ENCODE measurements around the gene ARPC5.
"Not testable (repeated sequence)": the region's sequence is repeated elsewhere in the genome, so short reads cannot be mapped to it uniquely, and the experiment has no call there.

The ARPC5 gene

GRCh38 chr1:183635606-183636333 lies at the start of gene ARPC5:
Gene ARPC5 (minus strand): TSS chr1:183635783. CDS start chr1:183635659, 124 bp downstream.
- Histone ChIP-seq H3K36me3 (ENCODE audit: insufficient read depth, low read length) (peaks cover 3% of the 10 kb centered on the region), H2AFZ (ENCODE audit: low read depth, low read length) (peak within 1 kb of the TSS; percentile 84), H3K4me1 (ENCODE audit: insufficient read depth, low read length) (peaks cover 45% of the 10 kb centered on the region), H3K9me3 (ENCODE audit: low read length) (no peaks in the 10 kb centered on the region), H3K4me3 (ENCODE audit: low read length) (peak within 1 kb of the TSS; percentile 74), H3K27me3 (ENCODE audit: insufficient read depth, low read length) (no peaks in the 10 kb centered on the region)

GRCh38 chr1:183685112-183685713 lies 49.6 kb upstream of the ARPC5 start:
- Histone ChIP-seq H3K4me1 (ENCODE audit: insufficient read depth, low read length) (peaks cover 5% of the 10 kb centered on the region), H3K36me3 (ENCODE audit: insufficient read depth, low read length) (no peaks in the 10 kb centered on the region), H3K4me3 (ENCODE audit: low read length) (no peak overlapping the region), H3K9me3 (ENCODE audit: low read length) (no peaks in the 10 kb centered on the region), H2AFZ (ENCODE audit: low read depth, low read length) (no peak overlapping the region), H3K27me3 (ENCODE audit: insufficient read depth, low read length) (no peaks in the 10 kb centered on the region)

- peaks cover 13% of the 10 kb centered on the region for H3K4me1 ChIP-seq (ENCODE audit: insufficient read depth, low read length)
- H3K36me3 ChIP-seq (ENCODE audit: insufficient read depth, low read length); H3K9me3 ChIP-seq (ENCODE audit: low read length); H3K27me3 ChIP-seq (ENCODE audit: insufficient read depth, low read length); H3K4me3 ChIP-seq (ENCODE audit: low read length); H2AFZ ChIP-seq (ENCODE audit: low read depth, low read length): not testable (repeated sequence)
Observed at GRCh38 chr1:183679363-183679762, 43.8 kb upstream of the ARPC5 start.

GRCh38 chr1:183678819-183679218 lies 43.2 kb upstream of the ARPC5 start:
- Histone ChIP-seq H3K27me3 (ENCODE audit: insufficient read depth, low read length) (no peaks in the 10 kb centered on the region), H3K4me3 (ENCODE audit: low read length) (no peak overlapping the region), H2AFZ (ENCODE audit: low read depth, low read length) (no peak overlapping the region), H3K4me1 (ENCODE audit: insufficient read depth, low read length) (peaks cover 15% of the 10 kb centered on the region), H3K9me3 (ENCODE audit: low read length) (no peaks in the 10 kb centered on the region), H3K36me3 (ENCODE audit: insufficient read depth, low read length) (no peaks in the 10 kb centered on the region)

- Histone ChIP-seq H3K27me3 (ENCODE audit: insufficient read depth, low read length) (no peaks in the 10 kb centered on the region), H3K4me1 (ENCODE audit: insufficient read depth, low read length) (peaks cover 16% of the 10 kb centered on the region), H2AFZ (ENCODE audit: low read depth, low read length) (no peak overlapping the region), H3K4me3 (ENCODE audit: low read length) (no peak overlapping the region), H3K9me3 (ENCODE audit: low read length) (no peaks in the 10 kb centered on the region), H3K36me3 (ENCODE audit: insufficient read depth, low read length) (no peaks in the 10 kb centered on the region)
Observed at GRCh38 chr1:183676586-183677189, 41.1 kb upstream of the ARPC5 start.

GRCh38 chr1:183675883-183676585 lies 40.5 kb upstream of the ARPC5 start:
- H3K27me3 ChIP-seq (ENCODE audit: insufficient read depth, low read length) = no peaks in the 10 kb centered on the region
- no peaks in the 10 kb centered on the region for H3K9me3 ChIP-seq (ENCODE audit: low read length)
- H3K4me3 ChIP-seq (ENCODE audit: low read length) = no peak overlapping the region
- no peaks in the 10 kb centered on the region for H3K36me3 ChIP-seq (ENCODE audit: insufficient read depth, low read length)
- H2AFZ ChIP-seq (ENCODE audit: low read depth, low read length) = no peak overlapping the region
- peaks cover 16% of the 10 kb centered on the region for H3K4me1 ChIP-seq (ENCODE audit: insufficient read depth, low read length)

GRCh38 chr1:183675381-183675780 lies 39.8 kb upstream of the ARPC5 start:
- H3K36me3 ChIP-seq (ENCODE audit: insufficient read depth, low read length) = no peaks in the 10 kb centered on the region
- peaks cover 16% of the 10 kb centered on the region for H3K4me1 ChIP-seq (ENCODE audit: insufficient read depth, low read length)
- no peak overlapping the region for H2AFZ ChIP-seq (ENCODE audit: low read depth, low read length)
- H3K9me3 ChIP-seq (ENCODE audit: low read length) = peaks cover 2% of the 10 kb centered on the region
- no peaks in the 10 kb centered on the region for H3K27me3 ChIP-seq (ENCODE audit: insufficient read depth, low read length)
- no peak overlapping the region for H3K4me3 ChIP-seq (ENCODE audit: low read length)

GRCh38 chr1:183674886-183675285 lies 39.3 kb upstream of the ARPC5 start:
- Histone ChIP-seq H3K4me3 (ENCODE audit: low read length) (no peak overlapping the region), H3K36me3 (ENCODE audit: insufficient read depth, low read length) (no peaks in the 10 kb centered on the region), H3K27me3 (ENCODE audit: insufficient read depth, low read length) (no peaks in the 10 kb centered on the region), H3K9me3 (ENCODE audit: low read length) (peaks cover 5% of the 10 kb centered on the region), H3K4me1 (ENCODE audit: insufficient read depth, low read length) (peaks cover 16% of the 10 kb centered on the region), H2AFZ (ENCODE audit: low read depth, low read length) (no peak overlapping the region)

- Histone ChIP-seq H3K4me1 (ENCODE audit: insufficient read depth, low read length) (peaks cover 16% of the 10 kb centered on the region), H3K4me3 (ENCODE audit: low read length) (no peak overlapping the region), H3K36me3 (ENCODE audit: insufficient read depth, low read length) (no peaks in the 10 kb centered on the region), H2AFZ (ENCODE audit: low read depth, low read length) (no peak overlapping the region), H3K9me3 (ENCODE audit: low read length) (peaks cover 6% of the 10 kb centered on the region), H3K27me3 (ENCODE audit: insufficient read depth, low read length) (no peaks in the 10 kb centered on the region)
Observed at GRCh38 chr1:183674339-183674738, 38.8 kb upstream of the ARPC5 start.

- H3K4me1 ChIP-seq (ENCODE audit: insufficient read depth, low read length) = peaks cover 16% of the 10 kb centered on the region
- no peaks in the 10 kb centered on the region for H3K36me3 ChIP-seq (ENCODE audit: insufficient read depth, low read length)
- no peak overlapping the region for H2AFZ ChIP-seq (ENCODE audit: low read depth, low read length)
- peaks cover 6% of the 10 kb centered on the region for H3K9me3 ChIP-seq (ENCODE audit: low read length)
- no peak overlapping the region for H3K4me3 ChIP-seq (ENCODE audit: low read length)
- H3K27me3 ChIP-seq (ENCODE audit: insufficient read depth, low read length) = no peaks in the 10 kb centered on the region
Observed at GRCh38 chr1:183673605-183674323, 38.2 kb upstream of the ARPC5 start.

- Histone ChIP-seq H3K9me3 (ENCODE audit: low read length) (peaks cover 6% of the 10 kb centered on the region), H3K4me3 (ENCODE audit: low read length) (no peak overlapping the region), H3K4me1 (ENCODE audit: insufficient read depth, low read length) (peaks cover 3% of the 10 kb centered on the region), H3K36me3 (ENCODE audit: insufficient read depth, low read length) (no peaks in the 10 kb centered on the region), H3K27me3 (ENCODE audit: insufficient read depth, low read length) (no peaks in the 10 kb centered on the region), H2AFZ (ENCODE audit: low read depth, low read length) (no peak overlapping the region)
Observed at GRCh38 chr1:183670169-183670568, 34.6 kb upstream of the ARPC5 start.

- Histone ChIP-seq H3K9me3 (ENCODE audit: low read length) (no peaks in the 10 kb centered on the region), H2AFZ (ENCODE audit: low read depth, low read length) (no peak overlapping the region), H3K4me3 (ENCODE audit: low read length) (no peak overlapping the region), H3K4me1 (ENCODE audit: insufficient read depth, low read length) (peaks cover 8% of the 10 kb centered on the region), H3K27me3 (ENCODE audit: insufficient read depth, low read length) (no peaks in the 10 kb centered on the region), H3K36me3 (ENCODE audit: insufficient read depth, low read length) (no peaks in the 10 kb centered on the region)
Observed at GRCh38 chr1:183656355-183656754, 20.8 kb upstream of the ARPC5 start.
